Measurements from ENCODE around the gene WLS. TPM values are rescaled to one million over a fixed set of nuclear protein-coding genes. Genes with fewer than 3 reads are reported as not detected.

The WLS gene
- total and polyA plus RNA-seq, 7 donors, result 12.6 to 188 (median 99.2) TPM

- H3K9me3 ChIP-seq, result no peaks in the 10 kb centered on the region
- H3K27me3 ChIP-seq, result no peaks in the 10 kb centered on the region
- TF ChIP-seq, protein P1, sequence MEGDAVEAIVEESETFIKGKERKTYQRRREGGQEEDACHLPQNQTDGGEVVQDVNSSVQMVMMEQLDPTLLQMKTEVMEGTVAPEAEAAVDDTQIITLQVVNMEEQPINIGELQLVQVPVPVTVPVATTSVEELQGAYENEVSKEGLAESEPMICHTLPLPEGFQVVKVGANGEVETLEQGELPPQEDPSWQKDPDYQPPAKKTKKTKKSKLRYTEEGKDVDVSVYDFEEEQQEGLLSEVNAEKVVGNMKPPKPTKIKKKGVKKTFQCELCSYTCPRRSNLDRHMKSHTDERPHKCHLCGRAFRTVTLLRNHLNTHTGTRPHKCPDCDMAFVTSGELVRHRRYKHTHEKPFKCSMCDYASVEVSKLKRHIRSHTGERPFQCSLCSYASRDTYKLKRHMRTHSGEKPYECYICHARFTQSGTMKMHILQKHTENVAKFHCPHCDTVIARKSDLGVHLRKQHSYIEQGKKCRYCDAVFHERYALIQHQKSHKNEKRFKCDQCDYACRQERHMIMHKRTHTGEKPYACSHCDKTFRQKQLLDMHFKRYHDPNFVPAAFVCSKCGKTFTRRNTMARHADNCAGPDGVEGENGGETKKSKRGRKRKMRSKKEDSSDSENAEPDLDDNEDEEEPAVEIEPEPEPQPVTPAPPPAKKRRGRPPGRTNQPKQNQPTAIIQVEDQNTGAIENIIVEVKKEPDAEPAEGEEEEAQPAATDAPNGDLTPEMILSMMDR (IDR thresholded peaks at IDR 0.05), result no peak
- TF ChIP-seq POLR2A (IDR thresholded peaks at IDR 0.05), result no peak
- no peak for TF ChIP-seq POLR2AphosphoS5 (IDR thresholded peaks at IDR 0.05)
- TF ChIP-seq EP300 (IDR thresholded peaks at IDR 0.05), result no peak
- peaks cover 0 to 6% (median 0%) of the 10 kb centered on the region in 4 donors for H3K36me3 ChIP-seq
- H3K27ac ChIP-seq, result peak overlapping the region; percentile 50 to 70 (median 64)
- no peak overlapping the region for H3K4me3 ChIP-seq
- DNase-seq, result no peak
- intact Hi-C loops (cut with DNase I), result no loop called here
- H3K4me1 ChIP-seq, result peaks cover 0 to 67% (median 54%) of the 10 kb centered on the region in 4 donors
- WGBS, 2 donors, result 26 to 57% methylated on average over 2 of the region's 2 CpGs
Measured at GRCh38 chr1:68197461-68197860, 34.9 kb downstream of the WLS start.

DNA sequence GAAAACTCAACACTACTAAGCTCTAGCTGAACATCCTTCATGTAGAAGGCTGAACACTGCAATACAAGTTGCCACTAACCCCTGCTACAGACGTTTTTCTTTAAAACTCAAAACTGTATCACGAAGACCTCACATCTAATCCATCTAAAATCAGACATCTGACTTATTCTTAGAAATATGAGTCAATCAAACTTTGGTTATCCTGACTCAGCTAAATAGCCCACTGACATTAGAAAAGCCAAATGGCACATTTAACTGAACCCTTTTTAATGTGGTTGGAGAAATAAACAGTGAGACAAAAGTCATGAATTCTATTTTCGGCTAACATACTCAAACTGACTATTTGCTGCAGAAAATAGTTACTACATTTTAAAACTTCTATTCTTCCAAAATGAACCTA is 35.6 kb downstream of the WLS start:
- Histone ChIP-seq H3K36me3 (peaks cover 0 to 13% (median 1%) of the 10 kb centered on the region in 4 donors), H3K4me1 (peaks cover 0 to 60% (median 46%) of the 10 kb centered on the region in 4 donors), H3K4me3 (no peak overlapping the region), H3K27me3 (no peaks in the 10 kb centered on the region), H3K27ac (peak overlapping the region; percentile 50 to 70 (median 64)), H3K9me3 (no peaks in the 10 kb centered on the region)
- intact Hi-C loops (cut with DNase I), result no loop called here
- no peak for DNase-seq
- WGBS, 2 donors, result 49 to 68% methylated on average over 3 of the region's 3 CpGs
- TF ChIP-seq EP300 (IDR thresholded peaks at IDR 0.05) (no peak), POLR2A (IDR thresholded peaks at IDR 0.05) (no peak)

DNA sequence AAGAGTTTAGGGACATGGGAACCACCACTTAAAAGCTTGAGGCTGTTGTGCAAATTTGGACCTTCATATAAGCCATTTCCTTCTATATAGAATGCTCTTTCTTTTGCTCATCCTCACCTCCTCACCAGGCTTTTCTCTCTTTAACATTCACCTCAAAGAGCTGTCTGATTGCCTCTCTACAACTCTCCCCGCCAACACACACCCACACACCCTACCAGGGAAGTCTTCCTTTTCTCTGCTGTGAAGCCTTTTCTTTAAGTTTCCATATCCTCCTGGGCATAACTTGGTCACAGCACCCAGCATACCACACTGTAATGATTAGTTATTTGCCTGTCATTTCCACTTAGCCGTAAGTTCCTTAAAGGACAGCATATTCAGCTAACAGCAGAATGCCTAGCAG is 40.6 kb downstream of the WLS start:
- no peak overlapping the region for H3K4me3 ChIP-seq
- H3K27me3 ChIP-seq, result no peaks in the 10 kb centered on the region
- intact Hi-C loops (cut with DNase I), result no loop called here
- peaks cover 0 to 32% (median 20%) of the 10 kb centered on the region in 4 donors for H3K4me1 ChIP-seq
- TF ChIP-seq POLR2AphosphoS5 (IDR thresholded peaks at IDR 0.05) (no peak), EP300 (IDR thresholded peaks at IDR 0.05) (no peak), POLR2A (IDR thresholded peaks at IDR 0.05) (no peak)
- TF ChIP-seq, protein P1 (IDR thresholded peaks at IDR 0.05), result no peak
- no peak for DNase-seq
- H3K36me3 ChIP-seq, result peaks cover 0 to 36% (median 6%) of the 10 kb centered on the region in 4 donors
- H3K9me3 ChIP-seq, result no peaks in the 10 kb centered on the region
- WGBS, 2 donors, result 90 to 91% methylated on average over 2 of the region's 2 CpGs
- H3K27ac ChIP-seq, result no peak overlapping the region

- peaks cover 0 to 43% (median 6%) of the 10 kb centered on the region in 4 donors for H3K36me3 ChIP-seq
- TF ChIP-seq EP300 (IDR thresholded peaks at IDR 0.05) (no peak), POLR2A (IDR thresholded peaks at IDR 0.05) (no peak), POLR2AphosphoS5 (IDR thresholded peaks at IDR 0.05) (no peak)
- TF ChIP-seq, protein P1 (IDR thresholded peaks at IDR 0.05), result no peak
- intact Hi-C loops (cut with DNase I), result no loop called here
- peak overlapping the region; percentile 52 to 79 (median 68) for H3K27ac ChIP-seq
- DNase-seq, result no peak
- H3K4me3 ChIP-seq, result peak overlapping the region in 1 of 4 donors; percentile 6
- H3K4me1 ChIP-seq, result peaks cover 0 to 20% (median 14%) of the 10 kb centered on the region in 4 donors
- 69 to 83% methylated on average over 4 of the region's 4 CpGs for WGBS, 2 donors
- H3K27me3 ChIP-seq, result no peaks in the 10 kb centered on the region
- no peaks in the 10 kb centered on the region for H3K9me3 ChIP-seq
Measured at GRCh38 chr1:68188644-68189340, 43.5 kb downstream of the WLS start.

DNA sequence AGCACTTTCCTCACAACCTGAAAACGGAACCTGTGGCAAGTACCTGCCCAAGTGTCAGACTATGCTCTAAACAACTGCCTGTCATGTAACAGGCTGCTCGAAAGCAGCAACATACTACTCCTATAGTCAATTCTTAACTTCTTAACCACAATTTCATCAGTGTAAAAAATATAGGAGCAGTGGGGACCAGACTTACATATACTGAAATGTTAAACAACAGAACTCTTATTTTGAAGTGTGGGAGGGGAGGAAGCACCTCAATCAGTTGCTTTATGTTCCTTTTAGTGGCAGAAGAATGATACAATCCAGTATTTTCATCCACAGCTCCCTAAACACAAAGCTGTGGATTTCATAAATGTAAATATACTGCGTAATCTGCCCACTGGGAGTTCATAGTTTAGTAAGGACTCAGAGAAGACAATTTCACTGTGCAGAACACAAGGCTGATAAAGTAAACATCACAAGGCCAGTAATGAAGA is 44.2 kb downstream of the WLS start:
- H3K27ac ChIP-seq, result peak overlapping the region; percentile 52 to 79 (median 68)
- H3K4me3 ChIP-seq, result no peak overlapping the region
- no peaks in the 10 kb centered on the region for H3K9me3 ChIP-seq
- peaks cover 0 to 20% (median 14%) of the 10 kb centered on the region in 4 donors for H3K4me1 ChIP-seq
- intact Hi-C loops (cut with DNase I), result no loop called here
- WGBS, 2 donors, result 77 to 83% methylated on average over 3 of the region's 3 CpGs
- H3K27me3 ChIP-seq, result no peaks in the 10 kb centered on the region
- no peak for DNase-seq
- peaks cover 0 to 43% (median 6%) of the 10 kb centered on the region in 4 donors for H3K36me3 ChIP-seq
- TF ChIP-seq POLR2A (IDR thresholded peaks at IDR 0.05) (no peak), EP300 (IDR thresholded peaks at IDR 0.05) (no peak), POLR2AphosphoS5 (IDR thresholded peaks at IDR 0.05) (no peak)
- TF ChIP-seq, protein P1 (IDR thresholded peaks at IDR 0.05), result no peak
